Upper lobe of left lung (tissue), 4 donors: ENCODE measurements around the gene CCNK.

Experiments used
- EP300 ChIP-seq, 4 donors: sonication (generic); formaldehyde crosslinking; IDR thresholded peaks; one replicate each; pipeline ENCODE4 v1.5.1; 2017; ENCODE audit warnings: antibody characterized with exemption in 4 of 4, control low read depth in 2 of 4
- POLR2A ChIP-seq, 4 donors: fragments of 450-650 bp; IDR thresholded peaks; one replicate each; pipeline ENCODE4 v1.5.1; 2016 to 2017; ENCODE audit warnings: antibody characterized with exemption in 4 of 4, mild to moderate bottlenecking in 2 of 4
- TF ChIP-seq, protein P1 (sequence below), 6 experiments: fragments of 450-650 bp in 4 of 6; fragments of 200-600 bp in 2 of 6; sonication (generic) in 2 of 6; IDR thresholded peaks; one replicate each; pipeline ENCODE4 v1.5.1; 2016 to 2019; ENCODE audit warnings: antibody characterized with exemption in 6 of 6

DNA sequence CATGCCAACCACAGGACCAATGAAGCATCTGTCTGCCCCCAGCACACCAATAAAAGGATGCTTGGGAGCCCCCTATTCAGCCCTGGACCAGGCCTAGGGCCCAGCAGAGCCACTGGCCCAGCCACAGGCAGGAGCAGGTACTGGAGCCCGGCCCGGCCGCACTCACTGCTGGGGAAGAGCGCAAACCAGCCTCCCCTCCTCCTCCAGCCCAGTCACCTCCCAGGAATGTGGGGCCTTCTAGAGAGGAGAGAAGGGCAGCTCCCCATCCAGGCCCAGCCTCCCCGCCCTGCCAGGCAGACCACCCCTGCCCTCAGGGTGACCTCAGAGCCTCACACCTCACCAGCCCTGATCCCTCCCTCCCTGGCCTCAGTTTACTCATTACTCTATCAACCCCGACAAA lies 56.2 kb downstream of the CCNK start:
- no peak for TF ChIP-seq EP300 (IDR thresholded peaks at IDR 0.05)
- TF ChIP-seq, protein P1, sequence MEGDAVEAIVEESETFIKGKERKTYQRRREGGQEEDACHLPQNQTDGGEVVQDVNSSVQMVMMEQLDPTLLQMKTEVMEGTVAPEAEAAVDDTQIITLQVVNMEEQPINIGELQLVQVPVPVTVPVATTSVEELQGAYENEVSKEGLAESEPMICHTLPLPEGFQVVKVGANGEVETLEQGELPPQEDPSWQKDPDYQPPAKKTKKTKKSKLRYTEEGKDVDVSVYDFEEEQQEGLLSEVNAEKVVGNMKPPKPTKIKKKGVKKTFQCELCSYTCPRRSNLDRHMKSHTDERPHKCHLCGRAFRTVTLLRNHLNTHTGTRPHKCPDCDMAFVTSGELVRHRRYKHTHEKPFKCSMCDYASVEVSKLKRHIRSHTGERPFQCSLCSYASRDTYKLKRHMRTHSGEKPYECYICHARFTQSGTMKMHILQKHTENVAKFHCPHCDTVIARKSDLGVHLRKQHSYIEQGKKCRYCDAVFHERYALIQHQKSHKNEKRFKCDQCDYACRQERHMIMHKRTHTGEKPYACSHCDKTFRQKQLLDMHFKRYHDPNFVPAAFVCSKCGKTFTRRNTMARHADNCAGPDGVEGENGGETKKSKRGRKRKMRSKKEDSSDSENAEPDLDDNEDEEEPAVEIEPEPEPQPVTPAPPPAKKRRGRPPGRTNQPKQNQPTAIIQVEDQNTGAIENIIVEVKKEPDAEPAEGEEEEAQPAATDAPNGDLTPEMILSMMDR (IDR thresholded peaks at IDR 0.05) = no peak
- TF ChIP-seq POLR2A (IDR thresholded peaks at IDR 0.05) = no peak
